Activated CD8-positive, alpha-beta memory T cell treated with anti-CD3 and anti-CD28 coated beads, Interleukin-2, amount 50 U/mL, for 1 hour (primary cell): ENCODE results near the gene MET.

Experiments used
- DNase-seq: peaks from one replicate; pipeline ENCODE4 v3.0.0-alpha.2; 2020; ENCODE audit errors: extremely low read depth

MET gene

DNA sequence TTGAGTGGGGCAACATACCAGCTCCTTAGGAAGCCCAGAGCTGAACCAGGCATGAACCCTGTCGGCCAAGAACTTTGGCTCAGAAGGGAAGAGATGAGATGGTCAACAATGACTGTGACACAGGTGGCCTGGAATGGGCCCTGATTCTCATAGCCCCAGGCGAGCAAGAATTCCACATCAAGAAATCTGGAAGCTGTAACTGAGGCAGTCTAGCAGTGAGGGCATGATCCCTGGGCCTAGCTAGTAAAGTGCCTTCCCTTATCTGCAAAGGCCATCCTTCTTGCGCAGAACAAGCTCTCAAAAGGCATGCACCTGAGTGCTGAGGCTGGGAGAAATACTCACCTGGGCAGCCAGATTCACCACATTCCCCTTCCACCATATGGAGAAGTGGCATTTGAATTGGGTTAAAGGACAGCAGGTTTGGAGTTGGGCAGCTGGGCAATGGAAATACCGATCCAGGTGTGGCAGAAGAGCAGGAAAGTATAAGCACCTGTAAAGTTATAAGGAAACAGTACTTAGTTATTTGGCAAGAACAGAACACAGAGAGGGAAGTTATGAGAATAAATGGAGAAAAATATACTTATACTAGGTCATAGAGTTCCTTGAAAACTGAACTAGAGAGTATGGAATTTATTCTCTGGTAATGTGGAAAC lies 111.8 kb downstream of the MET start:
- no peak for DNase-seq

- no peak for DNase-seq
Observed at GRCh38 chr7:116784647-116785046, 112.7 kb downstream of the MET start.

DNA sequence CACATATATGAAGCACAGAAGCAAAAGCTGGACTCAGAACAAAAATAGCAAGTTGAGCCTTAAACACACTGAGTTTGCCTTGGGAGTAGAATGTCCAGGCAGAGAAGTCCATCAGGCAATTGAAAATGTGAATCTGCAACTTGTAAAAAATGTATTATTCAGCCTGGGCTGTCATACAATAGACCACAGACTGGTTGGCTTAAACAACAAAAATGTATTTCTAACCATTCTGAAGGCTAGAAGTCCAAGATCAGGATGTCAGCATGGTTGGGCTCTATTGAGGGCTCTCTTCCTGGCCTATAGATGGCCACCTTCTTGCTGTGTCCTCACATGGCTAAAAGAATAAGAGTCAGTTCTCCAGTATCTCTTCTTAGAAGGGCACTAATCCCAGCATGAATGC lies 113.8 kb downstream of the MET start:
- DNase-seq, result no peak

DNA sequence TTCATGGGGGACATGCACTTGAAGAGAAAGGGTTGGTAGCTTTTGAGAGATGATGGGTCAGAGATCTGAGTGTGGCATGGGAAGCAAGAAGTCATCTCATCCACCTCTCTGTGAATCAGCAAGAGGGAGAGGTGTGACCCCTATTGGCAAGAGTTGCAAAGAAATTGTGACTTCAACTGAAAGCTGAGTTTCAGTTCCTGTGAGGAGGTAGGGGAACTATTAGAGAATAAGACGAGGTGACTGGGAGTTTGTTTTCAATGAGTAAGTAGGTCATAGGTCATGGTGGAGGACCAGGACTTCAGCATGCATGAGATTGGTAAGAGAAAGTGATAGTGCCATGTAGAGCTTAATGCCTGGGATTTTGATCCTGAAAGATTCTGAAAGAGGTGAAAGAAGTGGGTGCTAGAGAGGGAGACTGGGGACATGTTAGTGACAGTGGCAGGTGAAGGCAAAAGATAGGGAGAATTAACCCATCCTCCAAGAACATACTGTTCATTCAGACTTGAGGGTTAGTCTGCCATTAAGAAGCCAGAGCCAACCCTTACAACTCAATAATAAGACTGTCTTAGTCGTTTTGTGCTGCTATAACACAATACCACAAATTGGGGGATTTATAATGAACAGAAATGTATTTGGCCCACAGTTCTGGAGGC lies 114.9 kb downstream of the MET start:
- no peak for DNase-seq

- DNase-seq, result no peak
Observed at GRCh38 chr7:116787881-116788280, 115.9 kb downstream of the MET start.

GRCh38 chr7:116788572-116789197 lies 116.7 kb downstream of the MET start:
- DNase-seq, result no peak

GRCh38 chr7:116790025-116790424 lies 118.0 kb downstream of the MET start:
- no peak for DNase-seq

GRCh38 chr7:116792813-116793212 lies 120.8 kb downstream of the MET start:
- no peak for DNase-seq

DNA sequence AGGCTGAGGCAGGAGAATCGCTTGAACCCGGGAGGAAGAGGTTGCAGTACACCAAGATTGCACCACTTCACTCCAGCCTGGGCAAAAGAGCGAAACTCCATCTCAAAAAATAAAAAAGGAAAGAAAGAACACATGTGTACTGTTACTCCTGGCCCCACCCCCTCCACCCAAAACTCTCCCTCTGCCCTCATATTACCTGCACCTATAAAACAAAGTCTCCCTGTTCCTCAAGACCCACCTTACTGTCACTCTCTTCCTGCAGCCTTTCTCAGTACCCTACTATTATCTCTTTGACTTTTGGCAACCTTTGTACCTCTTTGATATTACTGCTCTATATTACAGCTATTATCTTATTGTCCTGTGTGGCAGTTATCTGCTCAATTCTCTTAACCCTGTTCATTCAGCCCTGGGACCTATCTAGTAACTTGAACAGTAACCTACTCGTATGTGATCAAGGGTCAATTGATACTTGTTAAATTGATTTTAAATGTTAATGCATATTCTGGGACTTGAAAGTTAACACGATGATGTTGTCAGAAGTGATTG lies 121.9 kb downstream of the MET start:
- no peak for DNase-seq

- DNase-seq, result no peak
Observed at GRCh38 chr7:116796471-116796870, 124.5 kb downstream of the MET start.

DNA sequence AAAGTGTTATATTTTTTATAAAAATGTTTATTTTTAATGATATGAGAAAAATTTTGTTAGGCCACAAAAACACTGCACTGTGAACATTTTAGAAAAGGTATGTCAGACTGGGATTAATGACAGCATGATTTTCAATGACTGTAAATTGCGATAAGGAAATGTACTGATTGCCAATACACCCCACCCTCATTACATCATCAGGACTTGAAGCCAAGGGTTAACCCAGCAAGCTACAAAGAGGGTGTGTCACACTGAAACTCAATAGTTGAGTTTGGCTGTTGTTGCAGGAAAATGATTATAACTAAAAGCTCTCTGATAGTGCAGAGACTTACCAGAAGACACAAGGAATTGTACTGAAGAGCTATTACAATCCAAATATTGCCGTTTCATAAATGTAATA lies 125.6 kb downstream of the MET start:
- DNase-seq, result no peak

GRCh38 chr7:116798232-116798631 lies 126.2 kb downstream of the MET start:
- no peak for DNase-seq

- no peak for DNase-seq
Observed at GRCh38 chr7:116799916-116800315, 127.9 kb downstream of the MET start.

DNA sequence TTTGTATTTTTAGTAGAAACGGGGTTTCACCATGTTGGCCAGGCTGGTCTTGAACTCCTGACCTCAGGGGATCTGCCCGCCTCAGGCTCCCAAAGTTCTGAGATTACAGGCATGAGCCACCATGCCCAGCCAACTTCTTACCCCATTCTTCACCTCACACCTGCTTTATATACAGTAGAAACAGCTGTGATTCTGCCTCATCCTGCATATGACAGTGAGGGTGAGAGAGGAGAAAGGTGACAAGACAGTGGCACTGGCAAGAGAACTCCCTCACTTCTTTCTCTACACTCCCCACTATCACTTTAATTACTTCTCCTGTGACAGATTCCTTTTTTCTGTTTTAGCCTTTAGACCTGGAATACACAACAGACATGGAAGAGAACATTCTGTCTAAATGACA lies 128.6 kb downstream of the MET start:
- DNase-seq, result no peak

- DNase-seq, result no peak
Observed at GRCh38 chr7:116801092-116801710, 129.2 kb downstream of the MET start.

- no peak for DNase-seq
Observed at GRCh38 chr7:116802144-116802745, 130.2 kb downstream of the MET start.

DNA sequence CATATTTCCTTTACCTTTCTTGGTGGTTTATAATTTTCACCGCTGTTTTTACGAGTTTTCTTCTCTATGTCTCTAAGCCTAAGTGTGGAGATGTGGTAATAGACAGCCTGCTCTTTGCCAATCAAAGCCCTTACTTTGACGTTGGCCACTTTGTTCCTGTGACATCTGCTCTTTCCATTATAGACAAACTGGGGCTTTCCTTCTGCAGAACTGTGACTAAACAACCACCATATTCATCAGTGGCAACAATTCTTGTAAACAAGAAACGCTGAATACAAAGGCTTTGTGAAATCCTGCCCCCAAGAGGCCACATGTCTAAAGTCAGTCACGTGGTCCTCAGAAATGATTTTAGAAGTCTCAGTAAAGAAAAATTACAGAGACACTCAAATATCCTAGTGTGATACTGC lies 130.8 kb downstream of the MET start:
- DNase-seq, result no peak

GRCh38 chr7:116804471-116804870 lies 132.5 kb downstream of the MET start:
- DNase-seq, result no peak

GRCh38 chr7:116805100-116805544 lies 133.1 kb downstream of the MET start:
- no peak for DNase-seq

DNA sequence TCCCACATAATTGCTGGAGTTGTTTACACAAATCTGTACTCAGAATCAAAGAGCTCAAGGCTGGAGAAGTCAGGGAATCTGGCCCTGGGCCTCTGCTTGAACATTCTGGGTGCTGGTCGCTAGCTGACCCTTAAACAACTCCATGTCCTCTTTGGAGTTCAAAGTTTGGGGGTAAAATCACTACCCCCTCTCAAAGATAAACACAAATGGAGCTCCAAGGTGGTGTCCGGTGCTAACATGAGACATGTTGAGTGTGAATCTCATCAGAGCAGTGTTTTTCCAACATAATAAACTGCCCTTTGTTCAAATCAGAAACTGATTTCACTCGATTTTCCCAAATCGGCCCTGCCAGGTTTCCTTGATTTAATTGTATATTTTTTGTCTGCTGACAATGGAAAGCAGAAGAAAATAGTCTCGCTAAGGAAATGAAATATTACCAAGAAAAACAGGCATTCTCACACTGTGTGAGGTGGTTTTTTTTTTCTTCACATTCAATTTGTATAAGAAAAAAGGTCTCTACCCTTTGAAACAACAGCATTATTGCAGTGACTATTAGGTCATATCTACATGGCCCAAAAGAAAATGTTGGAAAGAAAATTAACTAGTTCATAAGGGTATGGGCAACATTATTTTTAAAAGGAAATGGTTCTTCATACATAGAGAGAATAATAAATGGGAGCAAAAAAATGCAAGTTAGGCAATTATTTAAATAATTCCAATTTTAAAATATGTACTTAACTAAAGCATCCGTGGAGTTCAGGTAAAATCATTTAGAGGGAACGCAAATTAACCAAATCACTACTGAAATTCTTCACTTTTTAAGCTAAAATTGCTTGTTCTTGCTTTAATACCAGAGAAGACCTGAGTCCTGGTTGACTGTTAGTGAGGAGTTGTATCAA lies 134.3 kb downstream of the MET start:
- no peak for DNase-seq

- DNase-seq, result no peak
Observed at GRCh38 chr7:116807011-116807560, 135.1 kb downstream of the MET start.
